Amygdala (tissue), 56 donors: ENCODE data around the gene CLCN5.

Experiments used
- DNase-seq, 56 donors: peaks; one replicate each; lab custom pipeline; 2025; lab: John Stamatoyannopoulos, UW

The CLCN5 gene

DNA sequence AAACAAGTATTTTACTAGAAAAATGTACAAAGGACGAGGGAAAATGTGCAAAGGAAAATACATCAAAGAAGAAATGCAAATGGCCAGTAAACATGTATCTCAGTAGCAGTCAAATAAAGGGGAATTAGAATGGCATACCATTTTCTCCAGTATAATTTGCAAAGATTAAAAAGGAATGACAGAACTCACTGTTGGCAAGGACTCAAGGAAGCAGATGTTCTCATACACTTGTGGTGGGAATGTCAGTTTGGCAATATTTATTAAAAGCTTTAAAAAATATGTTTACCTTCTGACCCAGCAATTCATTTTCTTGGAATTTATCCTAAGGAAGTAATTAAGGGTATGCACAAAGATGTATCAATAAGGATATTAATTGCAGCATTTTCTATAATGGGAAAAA lies 7.6 kb downstream of the CLCN5 start:
- no peak for DNase-seq

DNA sequence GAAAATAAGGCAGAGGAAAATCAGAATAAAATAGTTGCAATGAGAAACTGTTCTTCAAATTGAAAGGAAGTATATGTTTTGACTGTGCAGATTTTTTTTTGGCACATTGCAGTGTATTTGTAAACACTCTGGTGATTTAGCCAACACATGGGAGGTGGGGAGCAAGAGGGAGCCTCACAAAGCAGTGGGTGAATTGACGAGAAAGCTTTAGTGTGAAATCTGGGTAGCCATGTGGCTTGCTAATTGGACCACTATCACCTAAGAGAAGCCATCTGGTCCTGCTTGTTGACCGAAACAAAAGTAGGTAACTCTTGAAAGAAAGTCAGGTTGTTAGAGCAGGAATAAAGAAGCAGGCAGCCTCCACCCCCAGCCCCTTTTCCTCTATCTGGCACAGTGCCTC lies 10.4 kb downstream of the CLCN5 start:
- DNase-seq, result no peak

DNA sequence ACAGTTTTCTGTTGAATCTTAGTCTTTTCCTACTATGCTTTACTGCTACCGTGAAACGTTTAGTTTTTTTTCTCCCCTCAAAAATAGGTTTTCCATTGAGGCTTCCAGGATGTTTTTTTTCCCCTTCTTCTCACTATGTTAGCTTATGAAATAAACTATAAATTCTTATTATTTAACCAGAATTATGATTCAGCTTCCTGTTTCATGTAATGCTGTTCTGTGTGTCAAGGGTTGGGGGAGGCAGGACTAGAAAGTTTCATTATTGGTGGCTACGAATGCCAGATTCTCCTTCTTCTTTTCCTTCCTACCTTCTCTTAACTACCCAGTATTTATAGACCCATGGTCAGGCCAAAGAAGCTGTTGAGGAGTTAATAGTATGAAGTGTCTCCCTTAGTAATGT lies 11.8 kb downstream of the CLCN5 start:
- no peak for DNase-seq

DNA sequence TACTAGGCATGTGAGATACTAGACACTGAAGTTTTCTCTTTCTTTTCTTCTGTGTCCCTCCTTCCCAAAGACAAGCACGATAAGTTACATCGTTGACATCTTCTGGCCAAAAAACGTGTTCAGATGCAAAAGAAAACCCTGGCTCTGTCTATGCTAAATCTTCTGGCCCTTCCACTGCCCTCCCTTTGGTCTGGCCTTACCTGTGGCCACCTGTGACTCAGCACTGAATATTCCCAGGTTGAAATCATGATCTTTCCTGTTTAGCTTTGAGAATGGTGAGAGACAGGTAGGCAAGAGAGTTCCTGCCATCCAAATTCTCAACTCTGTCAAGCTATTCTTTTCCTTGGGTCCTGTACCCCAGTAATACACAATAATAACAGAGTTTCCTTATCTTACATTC lies 12.3 kb downstream of the CLCN5 start:
- DNase-seq, result no peak

DNA sequence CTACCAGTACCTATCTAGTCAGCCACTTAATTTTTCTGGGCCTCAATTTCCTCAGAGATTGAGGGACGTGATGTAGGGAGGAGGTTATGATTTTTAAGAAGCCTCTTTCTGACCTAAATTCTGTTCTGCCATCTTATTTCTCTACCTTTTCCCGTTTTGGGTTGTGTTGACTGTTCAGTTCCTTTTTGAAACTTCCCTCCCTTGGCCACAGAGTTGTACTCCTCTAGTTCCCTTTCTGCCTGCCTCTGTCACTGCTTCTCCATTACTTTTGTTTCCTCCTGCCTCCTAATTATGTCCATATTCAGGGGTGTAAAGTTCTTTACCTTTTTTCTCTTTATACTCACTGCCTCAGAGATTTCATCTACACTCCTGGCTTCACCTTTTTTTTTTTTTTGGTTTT lies 25.4 kb downstream of the CLCN5 start:
- DNase-seq, result no peak

DNA sequence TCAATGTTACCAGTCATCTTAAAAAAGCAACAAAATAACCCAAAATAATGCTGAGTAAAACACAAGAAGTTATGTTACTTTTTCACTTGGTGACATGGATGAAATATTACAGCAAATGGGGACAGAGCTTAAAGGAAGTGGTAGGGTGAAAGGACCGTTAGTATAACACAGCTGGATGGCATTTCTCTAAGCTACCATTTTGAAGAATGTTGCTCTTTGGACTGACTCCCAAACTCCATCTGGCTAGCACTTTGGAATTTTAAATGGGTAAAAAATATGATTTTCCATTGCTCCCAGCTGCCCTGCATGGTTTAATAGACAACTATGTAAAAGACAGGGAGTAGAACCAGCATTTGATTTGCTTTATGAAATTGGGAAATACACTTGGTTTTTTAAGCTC lies 27.6 kb downstream of the CLCN5 start:
- DNase-seq, result no peak

DNA sequence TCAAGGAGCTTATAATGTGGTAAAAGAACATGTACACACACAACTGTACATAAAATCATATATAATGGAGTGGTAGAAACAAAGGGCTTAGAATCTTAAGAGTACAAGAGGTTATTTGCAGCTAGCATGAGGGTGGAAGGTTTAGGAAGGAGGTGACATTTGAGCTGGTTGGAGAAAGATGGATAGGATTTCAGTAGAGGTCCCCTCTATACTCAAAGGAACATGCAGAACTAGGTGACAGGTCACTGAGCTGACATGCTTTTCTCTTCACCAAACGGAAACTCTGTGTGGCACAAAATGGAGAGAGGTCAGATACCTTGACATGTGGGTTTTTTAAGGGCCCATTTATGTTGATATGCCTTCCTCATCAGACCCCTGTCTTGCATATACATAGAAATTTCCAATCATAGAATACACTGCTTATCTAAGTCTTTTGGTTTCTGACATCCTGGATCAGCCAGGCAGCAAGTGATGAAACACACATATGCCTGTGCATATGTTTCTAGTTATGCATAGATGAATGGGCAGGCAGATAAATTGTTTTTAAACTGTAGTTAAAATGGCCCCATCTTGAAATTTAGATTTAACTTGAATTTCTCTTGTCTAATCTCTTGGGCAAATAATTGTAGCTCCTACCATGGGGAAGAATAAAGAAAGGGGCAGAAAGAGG lies 29.3 kb downstream of the CLCN5 start:
- no peak for DNase-seq

DNA sequence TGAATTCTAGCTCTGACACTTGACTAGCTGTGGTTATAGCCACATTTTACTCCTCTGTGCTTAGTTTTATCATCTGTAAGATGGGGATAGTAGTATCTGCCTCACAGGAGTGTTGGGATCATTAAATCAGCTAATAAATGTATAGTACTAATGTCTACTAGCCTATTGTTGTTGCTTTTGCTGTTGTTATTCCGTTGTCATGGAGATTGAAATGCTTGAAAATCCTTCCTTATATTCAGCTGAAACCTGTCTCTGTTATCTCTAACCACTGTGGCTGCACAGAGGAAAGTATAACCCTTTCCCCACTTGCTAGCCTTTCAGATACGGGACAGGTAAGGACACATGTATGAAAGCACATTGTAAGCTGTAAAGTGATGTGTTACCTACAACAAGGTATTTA lies 33.9 kb downstream of the CLCN5 start:
- no peak for DNase-seq

DNA sequence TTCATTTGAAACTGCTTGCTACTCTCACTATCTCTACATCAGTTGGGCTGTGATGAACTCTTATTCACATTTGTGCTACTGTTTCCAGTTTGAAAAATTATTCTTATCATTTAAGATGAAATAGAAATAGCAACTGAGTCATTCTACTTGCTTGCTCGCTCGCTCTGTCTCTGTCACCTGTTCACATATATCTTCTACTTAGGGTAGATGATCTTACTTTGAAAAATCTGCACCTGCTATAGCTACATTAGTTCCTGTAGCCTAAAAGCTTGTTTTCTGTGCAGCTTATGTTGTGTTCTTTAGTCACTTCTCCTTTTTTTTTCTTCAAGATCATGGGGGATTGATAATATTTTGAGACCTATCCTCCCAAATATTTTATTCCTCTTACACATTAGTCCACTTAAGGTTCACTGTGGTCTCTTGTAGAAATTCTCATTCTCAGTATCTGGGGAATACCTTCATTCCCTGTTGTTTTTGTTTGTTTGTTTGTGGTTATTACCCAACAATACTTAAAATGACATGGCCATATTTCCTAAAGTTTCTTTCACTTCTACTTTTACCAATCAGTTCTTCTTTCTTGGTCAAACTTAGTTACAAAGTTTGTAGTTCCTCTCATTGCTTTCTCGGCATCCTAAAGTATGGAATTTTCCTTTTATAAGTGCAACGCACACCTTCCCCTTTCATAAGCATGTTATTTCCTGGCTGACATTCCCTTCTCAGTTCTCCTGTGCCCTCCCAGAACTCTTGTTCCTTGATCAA lies 36.5 kb downstream of the CLCN5 start:
- DNase-seq, result no peak

DNA sequence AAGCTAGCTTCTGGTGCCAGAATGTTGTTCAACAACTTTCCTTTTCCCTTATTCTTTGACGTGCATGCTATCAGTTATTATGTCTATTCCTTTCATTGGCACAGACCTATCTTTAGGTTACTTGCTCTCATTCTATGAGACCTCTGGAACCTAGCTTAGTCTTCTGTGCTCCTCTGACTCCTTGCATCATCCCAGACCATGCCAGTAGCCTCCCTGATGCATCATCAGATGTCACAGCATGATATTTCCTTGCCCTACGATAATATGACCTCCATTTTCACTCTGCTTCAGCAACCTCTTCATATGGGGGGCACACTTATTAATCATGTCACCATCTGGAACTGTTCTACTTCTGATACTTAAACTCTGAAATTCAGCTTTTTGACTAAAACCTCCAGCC lies 37.2 kb downstream of the CLCN5 start:
- no peak for DNase-seq

DNA sequence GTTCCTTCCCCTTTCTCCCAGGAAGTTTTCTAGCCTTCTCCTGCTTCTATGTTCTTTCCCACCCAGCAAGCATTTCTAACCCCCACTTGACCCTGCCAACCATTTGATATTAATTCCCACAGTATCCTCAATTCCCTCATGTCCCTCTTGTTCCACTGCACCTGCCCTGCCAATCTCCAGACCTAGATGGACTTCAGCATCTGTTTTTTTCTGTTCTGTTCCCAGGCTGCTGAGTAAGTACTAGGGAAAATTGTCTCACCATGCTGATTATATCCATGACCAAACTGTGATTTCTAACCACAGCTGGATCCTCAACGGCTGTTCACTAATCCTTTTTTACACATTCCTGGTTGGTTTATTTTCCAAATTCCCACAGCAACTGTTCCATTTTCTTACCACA lies 37.7 kb downstream of the CLCN5 start:
- no peak for DNase-seq

DNA sequence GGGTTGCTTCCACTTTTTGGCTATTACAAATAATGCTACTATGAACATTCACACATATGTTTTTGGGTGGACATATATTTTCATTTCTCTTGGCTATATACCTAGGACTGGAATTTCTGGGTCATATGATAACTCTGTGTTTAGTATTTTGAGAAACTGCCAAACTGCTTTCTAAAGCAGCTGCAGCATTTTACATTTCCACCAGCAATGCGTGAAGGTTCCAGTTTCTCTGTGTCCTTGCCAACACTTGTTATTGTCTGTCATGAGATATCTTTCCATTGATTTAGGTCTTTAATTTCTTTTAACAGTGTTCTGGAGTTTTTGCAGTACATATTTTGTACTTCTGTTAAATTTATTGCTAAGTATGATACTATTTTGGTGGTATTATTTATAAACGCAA lies 48.3 kb downstream of the CLCN5 start:
- DNase-seq, result no peak

DNA sequence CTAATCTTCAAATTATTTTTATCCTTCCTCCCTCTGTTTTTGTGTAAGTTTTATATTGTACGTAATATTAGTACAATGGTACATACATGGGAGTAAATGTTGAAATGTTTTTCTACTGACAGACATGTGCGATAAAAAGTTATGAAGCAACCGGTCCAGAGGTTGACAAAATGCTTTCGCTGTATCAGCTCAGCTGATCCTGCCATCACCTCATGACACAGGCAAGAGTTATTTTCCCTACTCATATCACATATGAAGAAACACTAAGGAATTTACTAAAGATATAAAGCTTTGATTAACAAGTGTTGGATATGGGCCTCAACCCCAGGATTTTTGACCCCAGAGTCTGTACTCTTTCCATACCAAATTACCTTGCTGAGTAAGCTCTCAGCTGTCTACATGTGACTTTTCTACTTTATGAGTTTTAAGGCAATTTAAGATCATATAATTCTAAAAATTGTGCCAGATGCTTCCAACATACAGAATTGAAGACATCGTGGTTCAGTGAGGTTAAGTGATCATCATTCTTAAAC lies 50.0 kb downstream of the CLCN5 start:
- no peak for DNase-seq

DNA sequence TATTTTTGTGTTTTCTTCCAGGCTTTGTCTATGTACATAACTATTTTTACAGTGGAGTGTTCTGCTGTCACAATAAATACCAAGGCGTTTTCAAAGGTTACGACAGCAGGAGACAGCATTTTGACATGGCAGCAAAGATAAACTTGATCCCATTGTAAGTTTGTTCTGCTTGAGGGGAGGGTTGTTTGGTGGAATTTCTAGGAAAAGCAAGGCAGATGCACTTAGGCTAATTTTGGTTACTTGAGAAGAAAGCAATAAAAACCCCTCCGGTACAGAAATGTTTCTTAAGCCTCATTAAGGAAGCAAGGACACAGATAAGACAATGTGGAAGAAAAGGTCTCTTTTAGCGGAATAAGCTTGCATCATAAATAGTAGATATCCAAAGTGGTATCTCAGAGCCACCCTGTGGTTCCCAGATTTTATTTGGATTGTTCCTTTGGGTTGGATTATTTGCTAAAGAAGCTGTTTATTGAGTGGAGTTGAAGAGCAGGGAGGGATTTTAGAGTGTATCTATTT lies 54.3 kb downstream of the CLCN5 start:
- no peak for DNase-seq

DNA sequence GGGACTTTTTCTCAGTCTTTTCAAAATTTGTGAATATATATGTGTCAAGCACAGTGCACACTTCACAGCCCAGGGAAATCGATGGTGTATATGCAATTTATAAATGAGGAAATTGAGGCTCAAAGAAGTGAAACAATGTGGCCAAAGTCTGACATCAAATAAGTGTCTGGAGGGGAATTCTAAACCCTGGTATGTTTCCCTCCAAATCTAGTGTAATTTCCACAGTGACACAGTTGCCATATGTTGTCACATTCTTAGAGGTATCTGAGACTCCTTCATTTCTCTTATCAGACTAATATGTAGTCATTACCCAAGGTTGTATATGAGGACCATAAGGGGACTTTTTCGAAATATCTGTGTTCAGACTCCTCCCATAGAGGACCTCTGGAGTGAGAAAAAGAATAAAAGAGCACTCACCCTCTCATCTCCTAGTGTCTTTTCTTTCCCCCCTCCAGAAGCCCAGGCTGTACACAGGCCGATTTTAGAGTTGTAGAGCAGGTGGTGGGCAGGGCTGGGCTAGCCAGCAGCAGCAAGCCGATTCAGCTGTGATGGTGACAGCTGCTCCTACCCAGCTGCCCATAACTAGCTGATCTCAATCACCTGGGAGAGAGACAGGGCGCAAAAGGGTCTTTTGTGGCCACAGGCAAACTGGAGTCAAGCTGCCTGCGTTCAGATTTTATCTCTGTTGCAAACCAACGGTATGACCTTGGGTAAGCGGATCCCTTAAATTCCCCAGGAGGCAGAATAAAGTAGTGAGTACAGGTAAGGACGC lies 55.1 kb downstream of the CLCN5 start:
- DNase-seq, result no peak

DNA sequence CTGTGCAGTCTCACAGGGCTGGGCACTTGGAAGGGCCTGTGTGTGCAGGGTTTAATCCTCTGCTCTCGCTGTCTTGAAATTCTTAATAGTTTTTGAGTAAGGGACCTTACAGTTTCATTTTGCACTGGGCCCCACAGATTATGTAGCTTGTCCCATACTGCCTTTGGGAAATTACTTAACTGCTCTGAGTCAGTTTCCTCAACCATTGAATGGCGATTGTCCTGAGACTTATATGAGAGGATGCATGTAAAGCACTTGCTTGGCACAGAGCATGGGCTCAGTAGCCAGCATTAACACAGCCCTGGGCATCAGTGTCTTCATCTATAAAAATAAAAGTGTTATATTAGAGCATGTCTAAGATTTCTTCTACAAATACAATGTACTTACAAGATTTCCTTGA lies 55.8 kb downstream of the CLCN5 start:
- DNase-seq, result no peak

DNA sequence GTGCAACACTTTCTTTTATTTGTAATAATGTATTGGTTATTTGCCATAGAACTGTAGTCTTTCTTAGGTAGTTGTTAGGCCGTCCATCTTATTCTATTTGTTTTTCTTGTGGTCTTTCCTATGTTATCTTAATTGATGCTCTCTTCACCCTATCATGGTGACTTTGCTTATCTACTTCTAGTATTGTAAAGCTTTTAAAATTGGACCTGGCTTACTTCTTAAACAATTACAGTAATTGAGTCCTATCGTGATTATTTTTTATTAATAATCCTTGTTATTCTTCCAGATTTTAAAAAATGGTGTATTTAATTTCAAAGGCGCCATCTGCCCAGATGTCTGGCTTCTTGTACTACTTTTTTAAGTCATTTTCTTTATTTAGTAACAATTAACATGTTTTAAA lies 63.7 kb downstream of the CLCN5 start:
- DNase-seq, result no peak

DNA sequence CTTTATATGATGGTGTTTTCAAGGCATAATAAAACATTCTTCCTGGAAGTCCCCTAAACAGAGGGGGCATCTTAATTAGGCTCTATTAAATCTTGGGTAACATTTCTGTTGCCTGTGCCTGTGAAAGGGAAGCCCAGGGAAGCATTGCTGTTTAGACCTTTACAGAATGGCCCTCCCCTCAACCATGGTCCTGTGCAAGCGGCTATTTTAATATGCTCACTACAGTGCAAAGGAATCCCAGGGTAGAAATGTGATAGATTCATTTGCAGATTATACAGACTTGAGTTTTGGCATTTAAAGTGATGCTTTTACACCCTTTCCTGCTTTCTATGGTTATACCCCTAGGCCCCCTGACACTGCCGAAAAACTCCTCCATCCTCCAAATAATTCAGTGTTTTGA lies 65.3 kb downstream of the CLCN5 start:
- DNase-seq, result no peak

DNA sequence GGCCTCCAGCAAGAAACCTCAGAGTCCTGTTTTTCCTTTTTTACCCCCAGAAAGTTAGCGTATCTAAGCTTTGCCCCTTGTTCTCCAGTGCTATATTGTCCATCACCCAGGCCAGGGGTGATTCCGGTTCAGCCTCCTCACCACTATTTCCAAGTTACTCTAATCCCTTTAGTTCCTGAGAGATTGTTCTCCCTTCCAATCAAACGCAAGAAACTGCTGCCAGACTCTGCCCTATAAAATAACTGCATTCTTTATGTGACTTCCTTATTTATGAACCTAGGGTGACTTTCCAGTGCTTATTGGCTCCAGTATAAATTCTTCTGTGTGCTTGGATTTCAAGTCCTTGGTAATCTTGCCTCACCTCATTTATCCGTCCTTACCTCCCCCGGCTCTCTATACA lies 65.7 kb downstream of the CLCN5 start:
- no peak for DNase-seq

DNA sequence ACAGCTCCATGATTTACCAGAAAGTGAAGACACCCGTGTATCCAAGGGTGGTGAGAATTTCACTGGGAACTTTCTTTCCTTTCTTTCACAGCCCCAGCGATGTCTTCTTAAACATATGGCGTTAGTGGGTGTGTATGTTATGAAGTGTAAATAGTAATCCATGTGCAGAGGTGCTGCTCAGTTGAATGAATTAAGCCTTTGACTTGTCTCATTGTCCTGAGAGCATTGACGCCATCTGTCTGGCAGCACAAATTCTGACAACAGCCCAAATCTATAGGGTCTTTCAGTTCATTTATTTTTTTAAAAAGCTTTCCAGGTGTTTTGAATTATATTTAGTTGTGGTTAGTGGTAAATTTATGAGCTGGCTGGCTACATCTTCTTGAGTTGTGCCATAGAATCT lies 69.4 kb downstream of the CLCN5 start:
- DNase-seq, result no peak

DNA sequence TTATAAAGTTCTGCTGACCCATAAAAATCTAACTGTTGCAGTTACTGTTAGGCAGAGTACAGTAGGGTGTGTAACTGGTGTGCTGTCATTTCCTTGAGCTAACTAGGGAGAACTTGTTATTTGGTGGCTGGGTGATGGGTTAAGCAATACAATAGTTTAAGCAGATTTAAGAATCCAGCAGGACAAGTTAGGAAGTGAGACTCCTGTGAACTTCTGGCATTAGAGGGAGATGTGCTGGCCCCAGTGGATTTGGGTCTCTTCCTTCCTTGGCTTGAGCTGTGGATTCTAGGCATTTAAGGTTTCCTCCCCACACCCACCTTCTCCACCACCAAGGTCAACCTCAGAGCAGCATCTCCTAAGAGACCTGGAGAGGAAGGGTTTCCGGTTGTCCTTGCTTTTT lies 70.5 kb downstream of the CLCN5 start:
- no peak for DNase-seq
